GM12891 (cell line): ENCODE data around the gene GGA2.
"Not testable (repeated sequence)": the region's sequence is repeated elsewhere in the genome, so short reads cannot be mapped to it uniquely, and the experiment has no call there.

Source experiments
- DNase-seq: peaks from one replicate; pipeline ENCODE4 v3.0.0; 2011; ENCODE audit warnings: low spot score; ENCODE audit not compliant: insufficient read length
- FAIRE-seq: peaks from 2 replicates; lab custom pipeline; 2011; peaks lifted over from hg19 to GRCh38; lab: Jason Lieb, UNC
- PAX5 ChIP-seq: IDR thresholded peaks from 2 replicates; pipeline ENCODE4 v1.6.1; 2011; ENCODE audit warnings: low read length, moderate library complexity, mild to moderate bottlenecking; ENCODE audit not compliant: insufficient read depth, severe bottlenecking
- POLR2A ChIP-seq: IDR thresholded peaks from 2 replicates; pipeline ENCODE4 v1.6.1; 2011; ENCODE audit warnings: low read depth, low read length, control low read depth
- POLR2AphosphoS5 ChIP-seq: IDR thresholded peaks from 2 replicates; pipeline ENCODE4 v1.6.1; 2011; ENCODE audit warnings: low read depth, low read length, control low read depth
- POU2F2 ChIP-seq: IDR thresholded peaks from 2 replicates; pipeline ENCODE4 v1.6.1; 2011; ENCODE audit warnings: low read depth, mild to moderate bottlenecking, control low read depth, low read length, moderate library complexity
- SPI1 ChIP-seq: IDR thresholded peaks from 2 replicates; pipeline ENCODE4 v1.6.1; 2011; ENCODE audit warnings: low read depth, low read length, control low read depth
- TAF1 ChIP-seq: IDR thresholded peaks from 2 replicates; pipeline ENCODE4 v1.6.1; 2011; ENCODE audit warnings: low read depth, low read length, control low read depth

Gene GGA2

DNA sequence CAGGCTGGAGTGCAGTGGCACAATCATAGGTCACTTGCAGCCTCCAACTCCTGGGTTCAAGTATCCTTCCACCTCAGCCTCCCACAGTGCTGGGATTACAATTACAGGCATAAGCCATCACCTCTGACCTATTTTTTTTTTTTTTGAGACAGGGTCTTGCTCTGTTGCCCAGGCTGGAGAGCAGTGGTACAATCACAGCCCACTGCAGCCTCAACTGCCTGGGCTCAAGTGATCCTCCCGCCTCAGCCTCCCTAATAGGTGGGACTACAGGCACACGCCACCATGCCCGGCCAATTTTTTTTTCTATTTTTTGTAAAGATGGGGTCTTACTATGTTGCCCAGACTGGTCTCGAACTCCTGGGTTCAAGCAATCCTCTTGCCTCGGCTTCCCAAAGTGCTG is 5.6 kb upstream of the GGA2 start:
- DNase-seq (no peak), FAIRE-seq (no peak)
- no peak for TF ChIP-seq POLR2AphosphoS5
- TF ChIP-seq POLR2A: no peak
- no peak for TF ChIP-seq TAF1
- TF ChIP-seq POU2F2: no peak
- no peak for TF ChIP-seq PAX5
- TF ChIP-seq SPI1: no peak

DNA sequence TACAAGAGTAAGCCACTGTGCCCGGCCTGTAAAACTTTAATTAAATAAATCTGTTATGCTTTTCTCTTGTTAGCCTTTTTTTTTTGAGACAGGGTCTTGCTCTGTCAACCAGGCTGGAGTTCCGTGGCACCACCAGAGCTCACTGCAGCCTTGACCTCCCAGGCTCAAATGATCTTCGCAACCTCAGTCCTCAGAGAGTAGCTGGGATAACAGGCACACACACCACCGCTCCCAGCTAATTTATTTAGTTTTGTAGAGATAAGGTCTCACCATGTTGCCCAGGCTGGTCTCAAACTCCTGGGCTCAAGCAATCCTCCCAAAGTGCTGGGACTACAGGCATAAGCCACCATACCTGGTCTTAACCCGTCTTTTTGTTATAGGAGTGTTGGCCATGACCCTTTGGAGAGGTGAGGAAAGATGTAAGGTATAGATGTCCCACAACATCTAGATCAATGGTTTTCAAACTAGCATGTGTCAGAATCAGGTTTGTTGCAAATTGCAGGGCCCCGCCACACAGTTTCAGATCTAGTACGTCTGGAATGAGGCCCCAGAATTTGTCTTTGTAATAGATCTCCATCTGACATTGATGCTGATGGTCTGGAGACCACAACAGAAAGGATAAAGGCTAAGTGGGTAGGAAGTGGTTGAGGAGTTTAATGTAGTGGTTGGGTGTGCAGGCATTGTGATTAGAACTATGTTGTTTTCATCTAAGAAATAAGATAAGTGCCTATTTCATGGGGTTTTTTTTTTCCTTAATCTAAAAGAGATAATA is 4.3 kb upstream of the GGA2 start:
- TF ChIP-seq POU2F2: no peak
- no peak for TF ChIP-seq TAF1
- no peak for TF ChIP-seq PAX5
- TF ChIP-seq POLR2AphosphoS5: no peak
- no peak for TF ChIP-seq POLR2A
- no peak for TF ChIP-seq SPI1
- DNase-seq: no peak
- FAIRE-seq: no peak

DNA sequence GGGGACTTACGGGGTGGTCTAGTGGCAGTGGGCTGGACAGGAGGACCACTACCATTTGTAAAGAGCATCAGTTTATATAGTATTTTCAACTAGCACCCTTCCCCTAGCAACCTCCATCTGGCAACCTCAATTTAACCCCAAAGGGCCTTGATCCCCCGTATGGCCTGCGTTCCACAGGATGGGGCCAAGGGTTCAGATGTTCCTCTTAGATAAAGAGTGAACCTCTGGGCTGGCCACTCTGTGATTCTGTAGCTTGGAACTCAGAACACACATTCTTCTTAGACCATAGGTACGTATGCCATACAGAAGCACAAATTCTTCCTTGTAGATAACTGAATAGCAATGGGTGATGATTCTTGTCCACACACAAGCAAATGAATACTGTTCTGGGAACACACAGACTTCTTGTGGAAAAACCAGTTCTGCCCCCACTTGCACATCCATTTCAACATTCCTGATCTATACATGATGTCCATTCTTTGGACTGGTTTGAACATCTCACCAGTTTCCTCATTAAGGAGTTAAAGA is 1.9 kb upstream of the GGA2 start:
- FAIRE-seq (no peak), DNase-seq (no peak)
- TF ChIP-seq SPI1: no peak
- TF ChIP-seq POLR2A: no peak
- no peak for TF ChIP-seq POLR2AphosphoS5
- TF ChIP-seq PAX5: no peak
- no peak for TF ChIP-seq TAF1
- TF ChIP-seq POU2F2: no peak

DNA sequence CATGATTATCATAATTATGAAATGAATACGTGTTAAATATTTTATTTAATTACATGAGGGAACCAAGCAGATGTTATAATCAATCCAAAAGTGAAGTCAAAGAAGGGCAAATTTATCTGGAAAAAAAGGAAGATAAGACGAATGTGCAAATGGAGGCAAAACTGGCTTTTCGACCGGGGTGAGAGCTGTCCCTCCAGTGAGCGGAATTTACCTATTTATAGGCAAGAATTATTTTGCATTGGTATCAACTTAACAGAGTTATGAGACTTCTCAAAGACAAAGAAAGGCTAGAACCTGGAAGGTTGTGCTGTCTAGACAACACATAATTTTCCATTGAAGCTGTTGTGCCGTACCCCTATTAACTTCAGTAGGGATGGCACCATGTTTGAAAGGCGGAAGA is 1.4 kb upstream of the GGA2 start:
- DNase-seq (no peak), FAIRE-seq (no peak)
- TF ChIP-seq POLR2A (no peak), TAF1 (no peak), SPI1 (no peak), PAX5 (no peak), POLR2AphosphoS5 (no peak), POU2F2 (no peak)

DNA sequence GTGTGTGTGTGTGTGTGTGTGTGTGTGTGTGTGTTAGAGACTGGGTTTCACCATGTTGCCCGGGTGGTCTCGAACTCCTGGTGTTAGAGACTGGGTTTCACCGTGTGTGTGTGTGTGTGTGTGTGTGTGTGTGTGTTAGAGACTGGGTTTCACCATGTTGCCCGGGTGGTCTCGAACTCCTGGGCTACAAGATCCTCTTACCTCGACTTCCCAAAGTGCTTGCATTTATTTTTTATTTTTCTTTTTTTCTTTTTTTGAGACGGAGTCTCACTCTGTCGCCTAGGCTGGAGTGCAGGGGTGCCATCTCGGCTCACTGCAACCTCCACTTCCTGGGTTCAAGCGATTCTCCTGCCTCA is 599 bp upstream of the GGA2 start:
- not testable (repeated sequence) for FAIRE-seq, DNase-seq

DNA sequence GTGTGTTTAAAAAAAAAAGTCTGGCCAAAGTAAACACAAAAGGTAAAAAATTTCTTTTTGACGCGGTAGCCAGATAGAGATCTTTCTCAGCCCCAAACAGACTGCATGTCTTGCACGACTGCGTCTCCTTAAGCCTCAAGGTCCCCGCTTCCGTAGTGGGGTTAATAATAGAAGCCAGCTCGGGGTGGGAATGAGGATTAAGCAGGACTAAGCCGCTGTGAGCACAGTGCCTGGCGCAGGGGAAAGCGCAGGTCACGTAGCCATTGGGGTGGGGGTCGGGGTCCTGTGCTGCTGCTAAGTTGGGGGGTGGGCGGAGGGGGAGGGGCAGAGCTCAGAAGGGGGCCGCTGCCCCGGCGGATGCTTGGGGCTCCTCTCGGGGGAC is 521 bp downstream of the GGA2 start:
- DNase-seq (no peak), FAIRE-seq (no peak)
- TF ChIP-seq PAX5: no peak
- TF ChIP-seq POLR2A: no peak
- TF ChIP-seq SPI1: 0 out of 2 replicates have a peak, but pooled peaks have one; percentile 12
- no peak for TF ChIP-seq TAF1

DNA sequence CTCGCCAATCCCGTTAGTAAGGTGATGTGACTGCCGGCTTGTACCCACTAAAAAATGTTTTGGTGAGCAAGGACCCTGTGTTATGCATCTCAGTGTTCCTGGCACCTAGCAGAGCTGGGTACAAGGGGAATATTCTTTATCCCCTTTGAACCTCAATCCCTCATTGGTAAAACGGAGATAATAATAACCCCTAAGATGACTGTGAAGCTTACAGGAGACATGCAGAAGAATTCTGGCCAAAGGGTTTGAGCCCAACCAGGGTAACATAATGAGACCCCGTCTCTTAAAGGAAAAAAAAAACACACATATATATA is 896 bp downstream of the GGA2 start:
- TF ChIP-seq PAX5 (no peak), TAF1 (no peak), POLR2AphosphoS5 (no peak), POU2F2 (no peak), POLR2A (no peak), SPI1 (no peak)
- DNase-seq (no peak), FAIRE-seq (no peak)

DNA sequence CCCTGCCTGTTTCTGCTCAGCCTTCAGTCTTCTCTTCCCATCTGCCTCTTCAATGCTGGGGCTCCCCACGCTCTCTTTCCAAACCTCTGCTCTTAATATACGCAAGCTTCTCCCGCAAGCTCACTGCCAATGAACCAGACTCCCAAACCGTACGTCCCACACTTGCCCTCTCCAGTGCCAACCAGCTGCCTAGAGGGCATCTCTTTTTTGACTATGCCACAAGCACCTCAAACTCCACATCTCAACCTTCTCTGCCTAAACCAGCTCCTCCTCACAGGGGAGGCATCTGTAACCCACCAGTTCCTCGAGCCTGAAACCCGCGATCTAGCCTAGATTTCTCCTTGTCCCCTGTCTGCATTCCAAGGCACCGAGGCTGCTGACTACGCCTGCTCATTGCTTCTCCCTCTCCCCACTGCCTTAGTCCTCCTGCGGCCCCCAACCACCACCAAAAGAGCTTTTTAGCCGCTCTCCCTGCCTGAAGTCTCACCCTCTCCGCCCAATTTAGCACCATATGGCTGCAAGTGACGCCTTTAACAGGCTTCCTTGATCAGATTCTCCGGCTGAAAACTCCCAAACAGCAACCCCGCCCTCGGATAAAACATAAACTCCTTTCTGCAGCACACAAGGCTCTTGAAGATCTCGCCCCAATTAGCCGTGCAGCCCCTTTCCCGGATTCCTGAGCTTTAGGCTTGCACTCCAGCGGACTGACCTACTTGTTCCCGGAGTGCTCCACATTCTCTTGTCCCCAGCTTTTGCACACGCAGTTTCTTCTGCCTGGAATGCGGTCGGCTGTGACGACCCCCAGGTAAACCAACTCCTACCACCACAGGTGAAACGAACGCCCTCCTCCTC is 1.5 kb downstream of the GGA2 start:
- no peak for FAIRE-seq
- TF ChIP-seq POU2F2 (no peak), POLR2AphosphoS5 (no peak), POLR2A (no peak), TAF1 (no peak), SPI1 (no peak), PAX5 (no peak)

DNA sequence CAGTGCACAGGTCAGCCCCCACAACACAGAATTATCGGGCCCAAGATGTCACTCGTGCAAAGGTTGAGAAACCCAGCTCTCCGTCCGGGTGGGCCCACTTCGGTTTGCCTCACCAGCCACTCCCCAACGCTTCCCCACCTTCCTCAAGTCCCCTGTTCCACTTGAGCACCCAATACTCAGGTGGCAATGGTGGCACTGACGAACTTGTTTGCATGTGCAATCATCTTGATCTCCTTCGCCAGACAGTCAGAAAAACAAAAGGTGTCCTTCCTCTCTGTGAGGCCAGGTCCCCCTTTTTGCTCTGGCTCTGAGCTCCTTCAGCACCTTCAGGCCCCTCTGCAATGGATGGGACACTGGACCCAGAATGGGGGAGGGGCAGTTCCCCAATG is 3.7 kb downstream of the GGA2 start:
- TF ChIP-seq PAX5: no peak
- TF ChIP-seq POU2F2: no peak
- FAIRE-seq: peak; percentile 20
- DNase-seq: no peak

More for the DNA sequence above, 1.5 kb downstream of the GGA2 start:
- no peak for DNase-seq
